ENCODE data around the gene MPRIP. TPM values are rescaled to one million over a fixed set of nuclear protein-coding genes. Genes with fewer than 3 reads are reported as not detected.

Gene MPRIP
- total RNA-seq, 1 donor from 2014 or later = 863 TPM

DNA sequence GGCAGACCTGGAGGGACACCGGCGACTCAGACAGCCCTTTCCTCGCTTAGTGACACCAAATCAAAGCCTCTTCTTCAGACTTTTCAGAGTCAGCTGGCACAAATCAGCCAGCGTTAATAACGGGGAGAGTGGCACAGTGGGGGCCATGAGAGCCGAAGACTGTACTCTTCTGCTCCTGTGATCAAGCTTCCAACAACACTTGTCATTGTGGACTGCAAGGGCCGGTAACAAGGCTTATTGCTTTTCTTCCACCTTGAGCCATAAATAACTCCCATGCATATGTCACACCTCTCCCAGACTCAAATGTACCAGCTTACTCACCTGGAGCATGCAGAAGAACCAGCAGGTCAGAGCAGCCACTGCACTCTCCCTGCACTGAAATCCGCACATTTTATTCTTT lies 181.9 kb downstream of the MPRIP start:
- Mint-ChIP-seq H3K36me3 (ENCODE audit: unreplicated experiment) (peaks cover 15% of the 10 kb centered on the region), H3K27ac (ENCODE audit: unreplicated experiment) (peak overlapping the region; percentile 99)

DNA sequence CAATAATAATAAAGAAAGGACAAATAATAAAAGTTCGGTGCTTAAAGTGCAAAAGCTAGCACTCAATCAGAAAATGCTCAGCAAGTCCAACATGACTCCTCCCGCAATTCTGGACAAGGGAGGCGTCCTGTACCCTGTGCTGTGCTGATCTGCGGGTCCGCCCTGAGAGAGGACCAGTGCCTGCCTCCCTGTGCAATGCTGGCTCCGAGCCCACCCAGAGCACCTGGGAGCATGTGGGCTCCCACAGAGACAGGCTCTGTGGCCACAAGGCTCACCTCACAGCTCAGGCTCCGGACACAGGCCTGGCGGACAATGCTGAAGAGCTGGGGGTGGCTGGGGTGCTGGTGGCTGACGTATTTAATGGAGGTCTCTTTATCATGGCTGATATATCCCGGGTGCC lies 183.6 kb downstream of the MPRIP start:
- Mint-ChIP-seq H3K4me1 (ENCODE audit: low read depth, unreplicated experiment) (peaks cover 35% of the 10 kb centered on the region), H3K27ac (ENCODE audit: unreplicated experiment) (no peak overlapping the region), H3K9me3 (ENCODE audit: unreplicated experiment) (peaks cover 15% of the 10 kb centered on the region), H3K36me3 (ENCODE audit: unreplicated experiment) (peaks cover 19% of the 10 kb centered on the region), H3K27me3 (ENCODE audit: unreplicated experiment) (peaks cover 20% of the 10 kb centered on the region), H3K4me3 (ENCODE audit: unreplicated experiment) (no peak overlapping the region)
- no peak for DNase-seq
- TF ChIP-seq, protein P1, sequence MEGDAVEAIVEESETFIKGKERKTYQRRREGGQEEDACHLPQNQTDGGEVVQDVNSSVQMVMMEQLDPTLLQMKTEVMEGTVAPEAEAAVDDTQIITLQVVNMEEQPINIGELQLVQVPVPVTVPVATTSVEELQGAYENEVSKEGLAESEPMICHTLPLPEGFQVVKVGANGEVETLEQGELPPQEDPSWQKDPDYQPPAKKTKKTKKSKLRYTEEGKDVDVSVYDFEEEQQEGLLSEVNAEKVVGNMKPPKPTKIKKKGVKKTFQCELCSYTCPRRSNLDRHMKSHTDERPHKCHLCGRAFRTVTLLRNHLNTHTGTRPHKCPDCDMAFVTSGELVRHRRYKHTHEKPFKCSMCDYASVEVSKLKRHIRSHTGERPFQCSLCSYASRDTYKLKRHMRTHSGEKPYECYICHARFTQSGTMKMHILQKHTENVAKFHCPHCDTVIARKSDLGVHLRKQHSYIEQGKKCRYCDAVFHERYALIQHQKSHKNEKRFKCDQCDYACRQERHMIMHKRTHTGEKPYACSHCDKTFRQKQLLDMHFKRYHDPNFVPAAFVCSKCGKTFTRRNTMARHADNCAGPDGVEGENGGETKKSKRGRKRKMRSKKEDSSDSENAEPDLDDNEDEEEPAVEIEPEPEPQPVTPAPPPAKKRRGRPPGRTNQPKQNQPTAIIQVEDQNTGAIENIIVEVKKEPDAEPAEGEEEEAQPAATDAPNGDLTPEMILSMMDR (IDR thresholded peaks at IDR 0.05; ENCODE audit: partially characterized antibody, unreplicated experiment) = no peak

More for the DNA sequence above, 181.9 kb downstream of the MPRIP start:
- peaks cover 39% of the 10 kb centered on the region for H3K4me1 Mint-ChIP-seq (ENCODE audit: low read depth, unreplicated experiment)
- no peak for DNase-seq
- H3K4me3 Mint-ChIP-seq (ENCODE audit: unreplicated experiment) = peak overlapping the region; percentile 30
- peaks cover 23% of the 10 kb centered on the region for H3K27me3 Mint-ChIP-seq (ENCODE audit: unreplicated experiment)
- TF ChIP-seq, protein P1 (IDR thresholded peaks at IDR 0.05; ENCODE audit: partially characterized antibody, unreplicated experiment) = no peak
- H3K9me3 Mint-ChIP-seq (ENCODE audit: unreplicated experiment) = peaks cover 12% of the 10 kb centered on the region

DNA sequence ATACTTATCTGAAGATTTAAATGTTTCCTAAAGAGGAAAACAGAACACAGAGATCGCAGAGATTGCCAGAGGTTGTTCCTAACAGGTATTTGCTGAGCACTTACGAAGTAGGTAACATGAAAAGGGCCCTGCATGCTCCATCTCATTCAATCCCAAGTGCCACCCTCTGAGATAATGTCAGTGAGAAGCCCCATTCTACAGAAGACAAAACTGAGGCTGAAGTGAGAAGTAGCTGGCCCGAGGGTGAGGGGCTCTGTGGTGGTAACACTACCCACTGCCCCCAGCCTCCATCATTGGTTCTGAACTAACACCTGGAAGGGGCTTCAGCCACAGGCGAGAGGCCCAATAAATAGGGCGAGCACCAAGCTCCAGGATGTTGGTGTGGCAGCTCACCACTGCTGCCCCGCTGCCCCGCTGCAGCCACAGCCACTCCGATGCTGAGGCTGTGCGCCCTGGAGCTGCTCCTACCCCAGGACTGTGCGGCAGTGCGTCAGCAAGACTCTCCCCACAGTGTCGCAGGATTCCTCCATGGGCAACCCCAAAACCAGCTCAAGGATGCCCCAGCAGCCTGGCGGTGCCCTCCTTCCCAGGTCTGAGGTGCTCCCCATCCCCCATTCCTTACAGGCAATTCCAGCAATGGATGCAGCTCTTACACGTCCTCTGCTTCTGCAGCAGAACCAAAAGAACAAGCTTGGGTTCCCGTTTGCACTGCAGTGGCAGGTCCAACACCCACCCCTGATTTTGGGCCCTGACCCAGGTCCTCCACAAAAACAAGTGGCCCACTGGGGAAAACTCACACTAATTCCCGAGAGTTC lies 184.4 kb downstream of the MPRIP start:
- peaks cover 30% of the 10 kb centered on the region for H3K4me1 Mint-ChIP-seq (ENCODE audit: low read depth, unreplicated experiment)
- no peak overlapping the region for H3K4me3 Mint-ChIP-seq (ENCODE audit: unreplicated experiment)
- TF ChIP-seq, protein P1 (IDR thresholded peaks at IDR 0.05; ENCODE audit: partially characterized antibody, unreplicated experiment) = no peak
- peaks cover 12% of the 10 kb centered on the region for H3K9me3 Mint-ChIP-seq (ENCODE audit: unreplicated experiment)
- H3K36me3 Mint-ChIP-seq (ENCODE audit: unreplicated experiment) = peaks cover 16% of the 10 kb centered on the region
- DNase-seq = no peak
- H3K27ac Mint-ChIP-seq (ENCODE audit: unreplicated experiment) = no peak overlapping the region
- peaks cover 17% of the 10 kb centered on the region for H3K27me3 Mint-ChIP-seq (ENCODE audit: unreplicated experiment)

DNA sequence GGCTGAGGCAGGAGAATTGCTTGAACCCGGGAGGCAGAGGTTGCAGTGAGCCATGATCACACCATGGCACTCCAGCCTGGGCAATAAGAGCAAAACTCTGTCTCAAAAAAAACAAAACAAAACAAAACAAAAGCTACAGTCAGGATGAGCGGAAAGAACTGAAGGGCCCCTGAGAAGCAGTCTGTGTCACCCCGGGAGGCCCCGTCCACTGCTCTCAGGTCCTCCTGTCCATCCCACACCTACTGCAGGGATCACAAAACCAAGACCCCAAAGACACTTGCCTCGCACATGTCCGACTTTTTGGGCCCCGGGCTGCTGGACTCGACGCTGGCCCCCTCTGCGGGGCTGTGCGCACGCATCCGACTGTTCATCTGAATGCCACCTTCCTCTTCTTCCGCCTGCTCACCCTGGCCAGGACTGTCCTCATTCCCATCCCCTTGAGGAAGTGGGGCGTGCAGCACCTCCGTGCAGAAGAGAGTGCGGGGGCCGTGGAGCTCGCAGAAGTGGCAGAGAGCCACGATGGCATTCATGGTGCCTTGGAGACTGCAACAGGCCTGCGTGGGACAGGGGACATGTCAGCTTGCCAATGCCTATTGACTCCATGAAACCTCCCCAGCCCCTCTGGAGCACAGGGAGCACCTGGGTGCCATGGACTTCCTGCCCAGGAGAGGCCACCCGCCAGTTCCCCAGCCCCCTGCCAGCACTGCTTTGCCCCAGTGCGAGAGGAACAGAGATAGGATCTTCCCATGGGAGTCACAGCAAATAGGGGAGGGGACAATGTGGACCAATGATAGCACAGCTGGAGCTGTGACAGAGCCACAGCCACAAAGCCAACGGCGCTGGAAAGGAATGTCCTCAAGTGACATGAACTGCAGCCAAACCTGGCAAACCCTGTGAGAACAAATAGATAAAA lies 185.6 kb downstream of the MPRIP start:
- H3K36me3 Mint-ChIP-seq (ENCODE audit: unreplicated experiment) = peaks cover 16% of the 10 kb centered on the region
- peaks cover 14% of the 10 kb centered on the region for H3K27me3 Mint-ChIP-seq (ENCODE audit: unreplicated experiment)
- DNase-seq = no peak
- peaks cover 33% of the 10 kb centered on the region for H3K4me1 Mint-ChIP-seq (ENCODE audit: low read depth, unreplicated experiment)
- H3K27ac Mint-ChIP-seq (ENCODE audit: unreplicated experiment) = peak overlapping the region; percentile 22
- H3K9me3 Mint-ChIP-seq (ENCODE audit: unreplicated experiment) = peaks cover 9% of the 10 kb centered on the region
- TF ChIP-seq, protein P1 (IDR thresholded peaks at IDR 0.05; ENCODE audit: partially characterized antibody, unreplicated experiment) = no peak
- H3K4me3 Mint-ChIP-seq (ENCODE audit: unreplicated experiment) = no peak overlapping the region
